GM12864 (cell line): Measurements from ENCODE around the gene TMEM186.
"Not testable (repeated sequence)": the region's sequence is repeated elsewhere in the genome, so short reads cannot be mapped to it uniquely, and the experiment has no call there.

Experiments used
- DNase-seq: peaks from one replicate; pipeline ENCODE4 v3.0.0-alpha.2; 2011; ENCODE audit warnings: low read depth
- H3K4me3 ChIP-seq: 2 replicates; pipeline ENCODE4 v1.5.1; 2011; ENCODE audit warnings: mild to moderate bottlenecking, low read depth, low read length, control low read depth
- TF ChIP-seq, protein P1 (sequence below): IDR thresholded peaks from 2 replicates; pipeline ENCODE4 v1.5.1; 2011; ENCODE audit warnings: low read depth, mild to moderate bottlenecking, moderate library complexity, low read length, control low read depth, inconsistent platforms; ENCODE audit errors: missing control alignments

TMEM186 gene, protein sequence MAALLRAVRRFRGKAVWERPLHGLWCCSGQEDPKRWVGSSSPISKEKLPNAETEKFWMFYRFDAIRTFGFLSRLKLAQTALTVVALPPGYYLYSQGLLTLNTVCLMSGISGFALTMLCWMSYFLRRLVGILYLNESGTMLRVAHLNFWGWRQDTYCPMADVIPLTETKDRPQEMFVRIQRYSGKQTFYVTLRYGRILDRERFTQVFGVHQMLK

DNA sequence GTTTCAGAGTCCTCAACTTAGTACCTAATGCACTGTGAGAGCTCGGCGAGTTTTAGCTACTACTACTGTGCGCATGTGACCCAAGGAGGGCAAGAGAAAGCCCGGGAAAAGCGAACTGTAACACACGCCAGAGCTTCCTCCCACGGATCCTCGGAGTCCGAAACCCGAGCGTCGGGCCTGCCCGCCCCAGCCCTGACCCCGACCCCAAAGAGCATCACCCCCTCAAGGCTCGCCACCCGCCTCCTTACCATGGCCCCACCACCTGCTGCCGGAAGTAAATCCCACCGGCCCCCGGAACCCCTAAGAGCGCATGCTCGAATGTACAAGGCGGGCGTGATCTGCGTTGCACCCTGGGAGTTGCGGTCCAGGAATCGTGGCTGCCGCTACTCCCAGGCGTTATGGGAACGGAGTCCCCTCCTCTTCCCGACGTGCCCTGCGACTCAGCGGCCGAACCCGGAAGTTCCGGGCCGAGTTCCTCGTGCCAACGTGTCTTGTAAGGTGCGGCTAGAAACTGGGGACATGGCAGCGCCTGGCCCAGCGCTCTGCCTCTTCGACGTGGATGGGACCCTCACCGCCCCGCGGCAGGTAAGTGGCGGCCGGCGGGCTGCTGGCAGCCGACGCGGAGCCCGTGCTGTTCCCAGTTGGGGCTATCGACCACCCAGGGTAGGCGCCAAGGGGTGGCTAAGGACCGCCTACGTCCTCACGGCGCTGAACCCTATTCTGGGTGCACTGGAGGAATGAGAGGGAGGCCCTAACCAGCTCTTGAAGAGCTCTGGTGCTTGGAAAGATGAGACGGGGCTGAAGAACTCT lies at the start of gene TMEM186, which contains the start of gene PMM2:
Gene TMEM186 (minus strand): TSS at position 276 of the 810 bp plus-strand sequence. CDS start 25 bp downstream, at position 251.
Gene PMM2 (plus strand): TSS at position 476 of the 810 bp plus-strand sequence. CDS start 44 bp downstream, at position 520.
- H3K4me3 ChIP-seq = peak within 1 kb of the TSS; percentile 98
- DNase-seq = peak; percentile 95
- TF ChIP-seq, protein P1, sequence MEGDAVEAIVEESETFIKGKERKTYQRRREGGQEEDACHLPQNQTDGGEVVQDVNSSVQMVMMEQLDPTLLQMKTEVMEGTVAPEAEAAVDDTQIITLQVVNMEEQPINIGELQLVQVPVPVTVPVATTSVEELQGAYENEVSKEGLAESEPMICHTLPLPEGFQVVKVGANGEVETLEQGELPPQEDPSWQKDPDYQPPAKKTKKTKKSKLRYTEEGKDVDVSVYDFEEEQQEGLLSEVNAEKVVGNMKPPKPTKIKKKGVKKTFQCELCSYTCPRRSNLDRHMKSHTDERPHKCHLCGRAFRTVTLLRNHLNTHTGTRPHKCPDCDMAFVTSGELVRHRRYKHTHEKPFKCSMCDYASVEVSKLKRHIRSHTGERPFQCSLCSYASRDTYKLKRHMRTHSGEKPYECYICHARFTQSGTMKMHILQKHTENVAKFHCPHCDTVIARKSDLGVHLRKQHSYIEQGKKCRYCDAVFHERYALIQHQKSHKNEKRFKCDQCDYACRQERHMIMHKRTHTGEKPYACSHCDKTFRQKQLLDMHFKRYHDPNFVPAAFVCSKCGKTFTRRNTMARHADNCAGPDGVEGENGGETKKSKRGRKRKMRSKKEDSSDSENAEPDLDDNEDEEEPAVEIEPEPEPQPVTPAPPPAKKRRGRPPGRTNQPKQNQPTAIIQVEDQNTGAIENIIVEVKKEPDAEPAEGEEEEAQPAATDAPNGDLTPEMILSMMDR = no peak

DNA sequence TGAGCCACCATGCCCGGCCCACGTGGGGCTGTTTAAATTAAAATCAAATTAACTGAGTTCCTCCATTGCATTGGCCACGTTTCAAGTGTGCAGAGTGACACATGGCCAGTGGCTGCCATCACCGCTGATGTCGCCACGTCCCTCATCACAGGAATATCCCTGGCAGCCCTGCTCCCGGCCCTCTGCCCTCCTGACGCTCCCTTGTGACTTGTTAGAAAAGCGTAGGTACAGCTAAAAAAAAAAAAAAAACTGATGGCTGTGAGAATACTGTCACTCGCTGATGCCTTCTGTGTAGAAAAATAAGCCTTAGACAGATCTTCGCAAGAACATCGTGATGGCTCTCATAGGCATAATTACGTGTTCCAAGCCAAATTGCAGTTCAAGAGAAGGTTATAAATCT lies 49.7 kb upstream of the TMEM186 start:
- no peak overlapping the region for H3K4me3 ChIP-seq
- TF ChIP-seq, protein P1 = no peak
- DNase-seq = no peak

DNA sequence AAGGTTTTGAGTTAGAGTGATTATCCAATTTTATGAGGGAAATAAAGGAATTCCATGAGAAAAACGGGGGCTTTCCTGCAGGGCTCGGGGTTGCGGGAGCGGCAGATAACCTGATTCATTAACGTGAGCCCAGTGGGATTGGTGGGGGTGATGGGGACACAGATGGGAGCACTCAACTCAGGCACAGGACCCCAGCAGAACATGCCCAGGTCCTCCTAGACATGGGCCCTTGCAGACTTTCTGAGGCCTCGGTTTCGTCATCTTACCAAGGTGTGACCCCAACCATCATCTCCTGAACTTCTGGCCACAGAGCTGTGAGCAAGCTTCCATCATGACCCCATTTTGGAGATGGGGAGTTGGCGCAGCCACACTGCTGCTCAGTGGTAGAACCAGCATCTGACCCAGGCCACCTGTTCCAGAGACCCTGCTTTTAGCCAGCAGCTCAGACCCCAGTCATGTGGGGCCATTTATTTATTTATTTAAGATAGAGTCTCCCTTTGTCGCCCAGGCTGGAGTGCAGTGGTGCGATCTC lies 49.0 kb upstream of the TMEM186 start:
- H3K4me3 ChIP-seq = no peak overlapping the region
- DNase-seq = no peak
- TF ChIP-seq, protein P1 = no peak

DNA sequence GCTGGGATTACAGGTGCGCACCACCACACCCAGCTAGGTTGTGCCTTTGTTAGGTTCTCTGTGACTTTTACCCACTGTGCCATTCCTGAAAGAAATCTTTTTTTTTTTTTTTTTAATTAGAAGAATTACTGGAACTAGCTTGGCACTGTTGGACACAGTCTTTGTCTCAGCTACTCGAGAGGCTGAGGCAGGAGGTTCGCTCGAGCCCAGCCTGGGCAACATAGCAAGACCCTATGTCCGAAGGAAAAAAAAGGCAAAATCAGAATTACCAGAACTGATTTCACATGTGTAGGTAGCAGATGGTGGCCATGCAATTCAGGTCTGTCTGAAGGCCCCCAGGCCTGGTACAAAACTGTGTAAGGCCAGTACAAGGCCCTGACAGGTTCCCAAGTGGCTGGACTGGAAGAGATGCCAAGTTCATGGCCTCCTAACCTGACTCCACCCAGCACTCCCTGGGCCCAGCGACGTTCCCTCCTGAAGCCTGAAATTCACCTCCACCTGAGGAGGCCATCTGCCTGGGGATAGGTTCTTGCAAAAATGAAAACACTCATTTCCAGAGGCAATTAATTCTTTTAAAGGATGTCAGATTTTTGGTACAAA lies 48.4 kb upstream of the TMEM186 start:
- TF ChIP-seq, protein P1 = no peak
- DNase-seq = no peak
- H3K4me3 ChIP-seq = no peak overlapping the region

DNA sequence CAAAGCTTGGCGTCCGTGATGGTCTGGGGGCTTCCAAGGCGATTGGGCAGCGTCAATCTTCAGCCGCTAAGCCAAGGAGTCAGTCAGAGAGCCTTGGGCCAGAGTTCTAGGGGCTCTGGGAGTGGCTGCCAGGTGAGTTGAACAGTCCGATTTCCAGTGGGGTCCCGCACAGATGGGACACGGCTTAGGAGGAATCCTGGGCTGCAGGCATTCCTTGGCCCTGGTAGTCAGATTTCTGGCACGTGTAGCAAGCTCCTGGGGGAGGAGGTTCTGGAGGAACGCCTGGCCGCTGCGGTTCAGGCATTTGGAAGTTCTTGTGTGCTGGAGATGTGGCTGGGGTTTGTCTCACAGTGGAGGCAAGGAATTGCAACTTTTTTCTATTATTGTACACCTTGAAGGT lies 45.9 kb upstream of the TMEM186 start:
- H3K4me3 ChIP-seq, DNase-seq: not testable (repeated sequence)

DNA sequence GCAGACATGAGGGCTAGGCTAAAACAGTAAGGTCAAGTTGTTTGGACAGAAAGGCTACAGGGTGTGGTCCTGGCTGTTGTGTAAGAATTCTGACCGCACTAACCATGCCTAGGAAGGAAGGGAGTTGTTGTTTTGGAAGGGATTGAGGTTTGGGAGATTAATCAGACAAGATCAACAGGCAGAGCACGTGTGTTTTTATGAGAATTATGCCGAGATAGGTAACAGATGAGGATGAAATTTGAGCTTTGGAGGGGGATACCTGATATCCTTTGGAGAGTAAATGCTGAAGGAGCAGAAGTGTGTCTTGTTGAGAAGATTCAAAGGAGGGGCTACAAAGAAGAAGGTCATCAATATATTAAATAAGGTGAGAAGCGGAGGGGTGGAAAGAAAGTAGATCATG lies 44.6 kb upstream of the TMEM186 start:
- not testable (repeated sequence) for H3K4me3 ChIP-seq, DNase-seq

DNA sequence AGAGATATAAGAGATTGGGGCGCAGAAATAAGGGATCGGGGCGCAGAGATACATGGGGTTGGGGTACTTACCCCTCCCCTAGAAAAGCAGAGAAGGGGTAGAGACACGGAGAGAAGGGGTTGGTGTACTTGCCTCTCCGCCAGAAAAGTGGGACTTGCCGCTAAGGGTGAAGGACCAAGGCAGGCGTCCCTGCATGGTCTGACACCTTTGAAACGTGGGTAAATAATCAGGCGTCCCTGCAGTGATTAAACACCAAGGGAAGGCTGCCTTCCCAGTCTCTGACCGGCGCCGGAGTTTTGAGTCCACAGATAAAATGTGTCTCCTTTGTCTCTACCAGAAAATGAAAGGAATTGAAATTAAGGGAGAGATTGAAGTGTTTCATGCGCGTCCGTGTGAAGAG lies 40.2 kb upstream of the TMEM186 start:
- not testable (repeated sequence) for H3K4me3 ChIP-seq, DNase-seq

DNA sequence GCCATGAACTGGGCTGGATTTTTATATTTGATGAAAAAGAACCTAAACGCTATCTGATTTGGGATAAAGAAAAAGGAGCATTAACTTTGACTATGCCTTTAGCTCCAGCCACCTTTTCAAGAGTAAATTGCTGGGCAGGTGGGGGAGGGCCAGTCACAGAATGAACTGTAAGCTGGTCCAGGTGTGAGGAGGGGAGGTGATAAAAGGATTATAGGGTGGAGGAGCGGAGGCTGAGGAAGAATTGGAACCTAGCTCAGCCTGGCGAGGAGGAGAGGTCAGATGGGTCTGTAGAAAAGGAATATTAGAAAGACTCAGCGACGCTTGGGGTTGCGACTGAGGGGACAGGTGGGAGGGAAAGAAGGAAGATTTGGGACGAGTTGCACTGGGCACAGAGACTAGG lies 39.4 kb upstream of the TMEM186 start:
- not testable (repeated sequence) for H3K4me3 ChIP-seq, DNase-seq

DNA sequence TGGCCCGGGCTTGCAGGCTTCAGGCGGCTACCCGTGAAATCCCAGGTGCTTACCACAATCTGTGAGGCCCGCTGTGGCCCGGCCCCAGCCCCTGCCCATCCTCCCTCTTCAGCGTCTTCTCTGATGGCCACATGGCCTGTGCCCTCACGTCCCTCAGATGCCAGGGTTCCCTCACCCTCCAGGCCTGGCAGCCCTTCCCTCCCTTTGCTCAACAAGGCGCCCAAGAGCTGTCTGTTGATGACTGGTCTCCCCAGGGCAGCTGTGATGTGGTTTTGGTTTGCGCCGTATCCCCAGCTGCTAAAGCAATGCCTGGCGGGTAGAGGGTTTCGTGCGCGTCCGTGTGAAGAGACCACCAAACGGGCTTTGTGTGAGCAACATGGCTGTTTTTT lies 35.3 kb upstream of the TMEM186 start:
- no peak for DNase-seq
- TF ChIP-seq, protein P1 = no peak
- no peak overlapping the region for H3K4me3 ChIP-seq
